H1 (cell line): ENCODE measurements around the gene TMEM260. TPM values are rescaled to one million over a fixed set of nuclear protein-coding genes. Genes with fewer than 3 reads are reported as not detected.

Experiments
- CTCF ChIA-PET: fragments of 300-600 bp; sonication (Branson Sonifier 250); formaldehyde crosslinking; loops from one replicate; lab custom pipeline; 2021; ENCODE audit not compliant: partially characterized antibody; lab: Charles Lee
- POLR2A ChIA-PET: fragments of 300-600 bp; sonication (Branson Sonifier 250); formaldehyde crosslinking; loops from one replicate; lab custom pipeline; 2021; ENCODE audit warnings: inconsistent platforms; ENCODE audit not compliant: partially characterized antibody; lab: Charles Lee
- DNase-seq, 2 experiments: peaks; one replicate each; pipeline versions ENCODE4 v3.0.0 to v3.0.0-alpha.2; 2010 to 2022; ENCODE audit warnings: low spot score in 2 of 2, low read depth in 1 of 2, mixed read lengths in 1 of 2
- FAIRE-seq: peaks from 2 replicates; lab custom pipeline; 2011; peaks lifted over from hg19 to GRCh38; lab: Jason Lieb, UNC
- H2AFZ ChIP-seq: 2 replicates; pipeline ENCODE4 v1.8.1; 2012; ENCODE audit warnings: low read length, inconsistent platforms
- H2AK5ac ChIP-seq: 2 replicates; pipeline ENCODE4 v1.6.1; 2013; ENCODE audit warnings: low read depth, low read length
- H2BK120ac ChIP-seq: replicated peaks from 2 replicates; pipeline ENCODE3; 2013; ENCODE audit warnings: low read depth, low read length, inconsistent platforms
- H2BK12ac ChIP-seq: 2 replicates; pipeline ENCODE4 v1.6.1; 2013; ENCODE audit warnings: low read depth, low read length
- H2BK15ac ChIP-seq: 2 replicates; pipeline ENCODE4 v1.6.1; 2013; ENCODE audit warnings: low read length
- H2BK20ac ChIP-seq: 2 replicates; pipeline ENCODE4 v1.6.1; 2013; ENCODE audit warnings: low read length
- H2BK5ac ChIP-seq: 2 replicates; pipeline ENCODE4 v1.6.1; 2013; ENCODE audit warnings: low read depth, low read length
- H3K14ac ChIP-seq: 2 replicates; pipeline ENCODE4 v1.6.1; 2013; ENCODE audit warnings: inconsistent platforms; ENCODE audit not compliant: insufficient read length
- H3K18ac ChIP-seq: 2 replicates; pipeline ENCODE4 v1.6.1; 2013; ENCODE audit warnings: low read length; ENCODE audit errors: extremely low read depth
- H3K23ac ChIP-seq: 2 replicates; pipeline ENCODE4 v1.6.1; 2013; ENCODE audit warnings: inconsistent platforms; ENCODE audit not compliant: insufficient read length
- H3K23me2 ChIP-seq: 2 replicates; pipeline ENCODE4 v1.6.1; 2013; ENCODE audit warnings: low read depth, low read length
- H3K27ac ChIP-seq: 2 replicates; pipeline ENCODE4 v1.6.1; 2011; ENCODE audit warnings: low read depth, low read length, inconsistent platforms
- H3K27me3 ChIP-seq, 4 experiments: replicated peaks in 1 of 4; 1 replicate in 1 of 4; 2 replicates in 3 of 4; pipeline versions ENCODE4 v1.6.1 to v1.8.1; 2011 to 2013; ENCODE audit warnings: low read length in 3 of 4, mild to moderate bottlenecking in 3 of 4, inconsistent platforms in 2 of 4, mixed read lengths in 2 of 4, moderate library complexity in 1 of 4; ENCODE audit not compliant: control insufficient read depth in 3 of 4, insufficient read depth in 3 of 4; ENCODE audit errors: extremely low read depth in 1 of 4
- H3K36me3 ChIP-seq, 4 experiments: 2 replicates each; pipeline versions ENCODE4 v1.6.1 to v1.8.1; 2011 to 2013; ENCODE audit warnings: mild to moderate bottlenecking in 4 of 4, low read length in 3 of 4, moderate library complexity in 2 of 4, control low read depth in 1 of 4, inconsistent platforms in 1 of 4; ENCODE audit not compliant: insufficient read depth in 4 of 4, control insufficient read depth in 2 of 4
- H3K4ac ChIP-seq: replicated peaks from 2 replicates; pipeline ENCODE3; 2013; ENCODE audit warnings: low read length, low read depth, mixed read lengths, inconsistent platforms; ENCODE audit not compliant: insufficient read length
- H3K4me1 ChIP-seq, 4 experiments: replicated peaks in 1 of 4; 1 replicate in 1 of 4; 2 replicates in 3 of 4; pipeline versions ENCODE4 v1.6.1 to v1.8.1; 2011 to 2013; ENCODE audit warnings: low read length in 3 of 4, inconsistent platforms in 2 of 4, mixed read lengths in 1 of 4; ENCODE audit not compliant: insufficient read depth in 4 of 4, control insufficient read depth in 3 of 4
- H3K4me2 ChIP-seq, 2 experiments: 2 replicates each; pipeline versions ENCODE4 v1.6.1 to v1.8.1; 2011 to 2013; ENCODE audit warnings: low read depth in 2 of 2, low read length in 2 of 2, control low read depth in 1 of 2, inconsistent platforms in 1 of 2, mild to moderate bottlenecking in 1 of 2; ENCODE audit not compliant: insufficient read depth in 1 of 2
- H3K4me3 ChIP-seq, 4 experiments: fragments of 200-600, 300-600 bp in 1 of 4; sonication (generic), shearing (Covaris generic), sonication (Bioruptor Twin) in 1 of 4; 2 replicates each; pipeline versions ENCODE4 v1.5.1 to v1.8.1; 2011 to 2016; ENCODE audit warnings: low read length in 4 of 4, low read depth in 3 of 4, control low read depth in 2 of 4, inconsistent platforms in 2 of 4, mild to moderate bottlenecking in 2 of 4, mixed read lengths in 1 of 4, moderate library complexity in 1 of 4; ENCODE audit not compliant: insufficient read depth in 2 of 4; ENCODE audit errors: extremely low read depth in 1 of 4
- H3K56ac ChIP-seq: replicated peaks from 2 replicates; pipeline ENCODE3; 2013; ENCODE audit warnings: low read depth, mild to moderate bottlenecking, mixed read lengths, low read length, inconsistent platforms; ENCODE audit not compliant: insufficient read length
- H3K79me1 ChIP-seq: 2 replicates; pipeline ENCODE4 v1.6.1; 2013; ENCODE audit warnings: low read depth, low read length, control low read depth
- H3K79me2 ChIP-seq, 2 experiments: 2 replicates each; pipeline versions ENCODE4 v1.6.1 to v1.8.1; 2012 to 2013; ENCODE audit warnings: low read length in 2 of 2, mild to moderate bottlenecking in 2 of 2, inconsistent platforms in 1 of 2; ENCODE audit not compliant: insufficient read depth in 2 of 2, control insufficient read depth in 1 of 2
- H3K9ac ChIP-seq, 4 experiments: replicated peaks in 1 of 4; 1 replicate in 1 of 4; 2 replicates in 3 of 4; pipeline versions ENCODE4 v1.6.1 to v1.8.1; 2011 to 2013; ENCODE audit warnings: low read depth in 3 of 4, low read length in 3 of 4, control low read depth in 2 of 4, mild to moderate bottlenecking in 2 of 4, moderate library complexity in 2 of 4, inconsistent platforms in 1 of 4; ENCODE audit errors: extremely low read depth in 1 of 4
- H3K9me3 ChIP-seq, 2 experiments: 2 replicates each; pipeline versions ENCODE4 v1.6.1 to v1.8.1; 2012 to 2013; ENCODE audit warnings: mild to moderate bottlenecking in 2 of 2, moderate library complexity in 2 of 2, control low read depth in 1 of 2, inconsistent platforms in 1 of 2, low read depth in 1 of 2, low read length in 1 of 2, mixed read lengths in 1 of 2; ENCODE audit not compliant: insufficient read depth in 2 of 2
- H4K20me1 ChIP-seq, 2 experiments: replicated peaks in 1 of 2; 2 replicates each; pipeline versions ENCODE3 to v1.8.1; 2011 to 2013; ENCODE audit warnings: inconsistent platforms in 2 of 2, low read length in 2 of 2, mild to moderate bottlenecking in 1 of 2; ENCODE audit not compliant: insufficient read depth in 2 of 2, control insufficient read depth in 1 of 2
- H4K5ac ChIP-seq: 2 replicates; pipeline ENCODE4 v1.6.1; 2013; ENCODE audit warnings: low read length, low read depth, mixed read lengths, inconsistent platforms; ENCODE audit not compliant: insufficient read length
- H4K8ac ChIP-seq: 2 replicates; pipeline ENCODE4 v1.8.0; 2013; ENCODE audit warnings: mild to moderate bottlenecking, moderate library complexity, low read length, inconsistent platforms; ENCODE audit not compliant: insufficient read depth; ENCODE audit errors: extremely low read depth
- H4K91ac ChIP-seq: replicated peaks from 2 replicates; pipeline ENCODE3; 2013; ENCODE audit warnings: low read length, mixed read lengths, inconsistent platforms; ENCODE audit not compliant: insufficient read length
- JUND ChIP-seq: IDR thresholded peaks from 2 replicates; pipeline ENCODE4 v1.6.1; 2011; ENCODE audit warnings: mild to moderate bottlenecking, improper control_type of control experiment, low read length
- WGBS, 2 experiments: shearing (Covaris generic) in 1 of 2; methylation state at CpG; one replicate each; pipeline versions ENCODE4 v1.1.6 to v1.1.7; 2013 to 2015; ENCODE audit warnings: low lambda C conversion rate in 2 of 2, mixed read lengths in 2 of 2, inconsistent platforms in 1 of 2, low coverage in 1 of 2, missing lambda C conversion rate in 1 of 2; ENCODE audit not compliant: insufficient replicate concordance in 2 of 2, insufficient coverage in 1 of 2, insufficient read length in 1 of 2; ENCODE audit errors: extremely low coverage in 1 of 2, missing lambda C conversion rate in 1 of 2; 5-methylcytosine and 5-hydroxymethylcytosine counted together
- polyA plus RNA-seq, 7 experiments: library from polyadenylated mRNA; depleted of rRNA in 3 of 7; stranded (reverse) in 5 of 7; unstranded in 2 of 7; fragments of >200 nt in 5 of 7; fragments of 200-250 nt in 2 of 7; gene quantifications; 1 replicate in 5 of 7; 2 replicates in 1 of 7; 4 replicates in 1 of 7; pipeline versions ENCODE4 v1.2.1 to v1.2.3, GENCODE V29; 2011 to 2013; ENCODE audit warnings: missing spikeins in 2 of 7, mixed read lengths in 2 of 7
- total RNA-seq: library from RNA; stranded (reverse); fragmentation: NEBNext Ultra II Directional; extraction: Animal tissue kit (Norgen Biotek cat#: 25700); gene quantifications from 2 replicates; pipeline ENCODE4 v1.2.1, GENCODE V29; 2021
- TF ChIP-seq, protein P1 (sequence below): IDR thresholded peaks from 2 replicates; pipeline ENCODE4 v1.6.1; 2011; ENCODE audit warnings: low read length, improper control_type of control experiment

The TMEM260 gene
- total and polyA plus RNA-seq, 2 of the 8 experiments (the other 6 are each of a cell fraction or from before 2014, with no cell fraction given) = 14.4 to 15.2 TPM

DNA sequence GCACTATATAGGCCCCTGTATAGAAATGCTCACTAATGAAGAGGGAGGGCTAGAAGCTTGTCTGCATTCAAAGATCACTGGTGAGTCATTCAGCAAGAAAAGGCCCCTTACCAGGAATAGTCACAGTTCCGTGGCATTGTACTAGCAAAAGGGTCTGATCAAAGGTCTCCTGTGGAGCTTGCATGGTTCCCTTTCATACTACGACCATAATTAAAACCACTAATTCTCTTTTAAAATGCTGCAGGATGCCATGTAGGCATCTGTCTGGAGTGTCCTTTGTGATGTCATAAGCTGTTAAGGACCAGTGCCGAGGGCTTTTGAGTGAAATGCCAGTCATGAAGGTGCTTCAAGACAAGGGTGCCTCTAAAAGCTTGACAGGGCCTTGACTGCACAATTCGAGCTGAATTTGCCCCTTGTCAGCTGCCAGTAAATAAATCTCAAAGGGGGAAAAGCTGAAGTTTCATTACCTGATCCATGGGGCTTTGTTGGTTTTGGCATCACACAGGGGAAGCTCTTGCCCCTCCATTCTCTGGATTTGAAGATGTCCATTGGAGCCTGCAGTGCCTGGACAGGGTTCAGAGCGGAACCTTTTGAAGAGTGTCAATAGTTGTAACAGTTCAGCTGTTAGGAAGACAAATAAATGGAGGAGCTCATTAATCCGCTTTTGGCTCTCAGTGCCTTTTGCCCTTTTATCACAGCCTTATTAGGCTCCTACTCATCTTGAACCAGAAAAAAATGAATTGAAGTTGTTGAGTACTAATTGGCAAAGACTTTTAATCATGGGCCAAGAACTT, 69.1 kb downstream of the TMEM260 start:
- POLR2A ChIA-PET = interaction anchor here (1.0 kb wide), 2 partner anchors 33 to 90 kb away, joined by 3 read pairs; no protein-coding TSS in a partner anchor
- H4K91ac ChIP-seq = no peak overlapping the region
- H3K4me3 ChIP-seq = no peak overlapping the region
- H3K36me3 ChIP-seq = peaks cover 0 to 7% (median 0%) of the 10 kb centered on the region in 4 experiments; a peak in 2 of 8 replicates
- no peak overlapping the region for H2BK20ac ChIP-seq
- no peak overlapping the region for H3K27ac ChIP-seq
- H2BK120ac ChIP-seq = no peak overlapping the region
- H2AFZ ChIP-seq = no peak overlapping the region
- no peaks in the 10 kb centered on the region for H3K9me3 ChIP-seq
- no peak overlapping the region for H3K56ac ChIP-seq
- no peaks in the 10 kb centered on the region for H4K20me1 ChIP-seq
- no peak overlapping the region for H3K18ac ChIP-seq
- H3K23ac ChIP-seq = no peak overlapping the region
- no peaks in the 10 kb centered on the region for H3K27me3 ChIP-seq
- no peak overlapping the region for H4K5ac ChIP-seq
- H2BK5ac ChIP-seq = no peak overlapping the region
- no peaks in the 10 kb centered on the region for H3K23me2 ChIP-seq
- H2AK5ac ChIP-seq = no peak overlapping the region
- H3K4me1 ChIP-seq = peaks cover 0 to 6% (median 0%) of the 10 kb centered on the region in 4 experiments; a peak in 1 of 7 replicates
- CTCF ChIA-PET = interaction anchor here (0.7 to 3.1 kb wide), 7 partner anchors 10 to 667 kb away, joined by 3 to 17 read pairs (median 3); no protein-coding TSS in a partner anchor
- no peak for DNase-seq
- H3K79me1 ChIP-seq = no peaks in the 10 kb centered on the region
- no peak overlapping the region for H3K14ac ChIP-seq
- H2BK12ac ChIP-seq = no peak overlapping the region
- H4K8ac ChIP-seq = no peak overlapping the region
- no peak overlapping the region for H3K9ac ChIP-seq
- 76% methylated on average over 6 of the region's 6 CpGs; no CpG with 5 or more reads in 1 of the 2 experiments for WGBS, 2 experiments
- peak; percentile 57 for FAIRE-seq
- H3K79me2 ChIP-seq = no peaks in the 10 kb centered on the region
- H2BK15ac ChIP-seq = no peak overlapping the region
- H3K4me2 ChIP-seq = no peak overlapping the region
- no peak overlapping the region for H3K4ac ChIP-seq
- TF ChIP-seq, protein P1, sequence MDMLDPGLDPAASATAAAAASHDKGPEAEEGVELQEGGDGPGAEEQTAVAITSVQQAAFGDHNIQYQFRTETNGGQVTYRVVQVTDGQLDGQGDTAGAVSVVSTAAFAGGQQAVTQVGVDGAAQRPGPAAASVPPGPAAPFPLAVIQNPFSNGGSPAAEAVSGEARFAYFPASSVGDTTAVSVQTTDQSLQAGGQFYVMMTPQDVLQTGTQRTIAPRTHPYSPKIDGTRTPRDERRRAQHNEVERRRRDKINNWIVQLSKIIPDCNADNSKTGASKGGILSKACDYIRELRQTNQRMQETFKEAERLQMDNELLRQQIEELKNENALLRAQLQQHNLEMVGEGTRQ = no peak
- TF ChIP-seq JUND = peak; percentile 54; the same call in 1 of the 2 replicates
